Activated B cell treated with CpG ODN at 0.5 μM for 24 hours (primary cell): Measurements from ENCODE around the gene PRR5L. TPM values are rescaled to one million over a fixed set of nuclear protein-coding genes. Genes with fewer than 3 reads are reported as not detected.

Experiments used
- ATAC-seq: fragments of 200-7000 bp; cut with Tn5 transposase; one replicate; pipeline ENCODE4 v1.10.0; 2021; ENCODE audit warnings: low read depth, mild to moderate bottlenecking, moderate library complexity
- CTCF ChIA-PET: fragments of 350-600 bp; sonication (Branson Sonifier 250); formaldehyde crosslinking; loops from one replicate; lab custom pipeline; 2021; ENCODE audit warnings: antibody characterized with exemption; lab: Charles Lee
- POLR2A ChIA-PET: fragments of 350-600 bp; sonication (Branson Sonifier 250); formaldehyde crosslinking; loops from one replicate; lab custom pipeline; 2021; ENCODE audit warnings: antibody characterized with exemption; lab: Charles Lee
- DNase-seq: peaks from one replicate; pipeline ENCODE4 v3.0.0; 2022
- H3K27ac Mint-ChIP-seq: one replicate; pipeline ENCODE4 v1.8.0; 2020; ENCODE audit warnings: mixed read lengths
- H3K27me3 Mint-ChIP-seq: one replicate; pipeline ENCODE4 v1.8.0; 2021; ENCODE audit warnings: mixed read lengths
- H3K36me3 Mint-ChIP-seq: one replicate; pipeline ENCODE4 v1.8.0; 2021; ENCODE audit warnings: low read depth, mixed read lengths
- H3K4me1 Mint-ChIP-seq: one replicate; pipeline ENCODE4 v1.8.0; 2021; ENCODE audit warnings: mixed read lengths
- H3K4me3 Mint-ChIP-seq: one replicate; pipeline ENCODE4 v1.8.0; 2020; ENCODE audit warnings: mild to moderate bottlenecking, mixed read lengths
- H3K9me3 Mint-ChIP-seq: one replicate; pipeline ENCODE4 v1.8.0; 2020; ENCODE audit warnings: mixed read lengths
- CTCF ChIP-seq: fragments of 200-600 bp; IDR thresholded peaks from one replicate; pipeline ENCODE4 v1.8.0; 2022; ENCODE audit warnings: antibody characterized with exemption, mild to moderate bottlenecking
- intact Hi-C: fragments of 100-400 bp; cut with micrococcal nuclease; formaldehyde crosslinking; loops from one replicate; pipeline ENCODE4 v1.15.1; 2024
- total RNA-seq: library from RNA; stranded (reverse); gene quantifications from 2 replicates; pipeline ENCODE4 v1.2.3, GENCODE V29; 2022

Gene PRR5L
- total RNA-seq, 1 donor from 2014 or later = 1.0 TPM

DNA sequence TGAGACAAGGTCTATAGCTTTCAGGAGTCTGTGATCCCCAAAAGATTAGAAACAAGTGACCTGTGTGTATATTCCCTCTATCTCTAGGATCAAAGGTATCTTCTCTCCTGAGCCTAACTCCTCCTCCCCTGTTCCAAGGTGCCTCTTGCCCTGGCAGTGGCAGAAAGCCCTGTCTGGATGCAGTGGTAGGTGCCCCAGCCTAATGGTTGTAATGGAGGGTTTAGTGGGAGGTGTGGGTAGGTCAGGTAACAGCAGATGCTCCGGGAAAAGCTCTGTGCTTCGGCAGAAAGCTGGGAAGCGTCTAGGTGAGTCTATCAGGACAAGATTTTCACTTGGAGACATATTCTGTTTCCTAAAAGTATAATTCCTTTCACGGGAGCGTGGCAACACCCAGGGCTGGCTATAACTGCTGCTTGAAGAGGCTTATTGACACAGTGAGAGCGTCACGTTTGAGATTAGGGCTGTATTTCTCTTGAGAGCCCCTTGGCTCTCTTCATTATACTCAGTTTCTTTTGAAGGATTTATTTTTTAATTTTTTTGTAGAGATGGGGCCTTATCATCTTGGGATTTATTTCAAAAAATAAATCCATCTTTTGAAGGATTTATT lies 49.5 kb downstream of the PRR5L start:
- intact Hi-C loops = no loop called here
- TF ChIP-seq CTCF = no peak
- ChIA-PET POLR2A (no interaction called here), CTCF (no interaction called here)
- Mint-ChIP-seq H3K27ac (no peak overlapping the region), H3K4me3 (no peak overlapping the region), H3K36me3 (no peaks in the 10 kb centered on the region), H3K9me3 (no peaks in the 10 kb centered on the region), H3K4me1 (no peaks in the 10 kb centered on the region), H3K27me3 (peaks cover 23% of the 10 kb centered on the region)
- ATAC-seq (no peak), DNase-seq (no peak)

GRCh38 chr11:36346562-36347383 lies 50.7 kb downstream of the PRR5L start:
- ChIA-PET CTCF (interaction anchor here (1.4 kb wide), 1 partner anchor 146 kb away, joined by 3 read pairs; no protein-coding TSS in a partner anchor), POLR2A (no interaction called here)
- TF ChIP-seq CTCF = no peak
- Mint-ChIP-seq H3K27me3 (peaks cover 20% of the 10 kb centered on the region), H3K4me3 (no peak overlapping the region), H3K27ac (no peak overlapping the region), H3K4me1 (no peaks in the 10 kb centered on the region), H3K9me3 (no peaks in the 10 kb centered on the region), H3K36me3 (no peaks in the 10 kb centered on the region)
- no peak for DNase-seq
- intact Hi-C loops = no loop called here
- ATAC-seq = no peak

DNA sequence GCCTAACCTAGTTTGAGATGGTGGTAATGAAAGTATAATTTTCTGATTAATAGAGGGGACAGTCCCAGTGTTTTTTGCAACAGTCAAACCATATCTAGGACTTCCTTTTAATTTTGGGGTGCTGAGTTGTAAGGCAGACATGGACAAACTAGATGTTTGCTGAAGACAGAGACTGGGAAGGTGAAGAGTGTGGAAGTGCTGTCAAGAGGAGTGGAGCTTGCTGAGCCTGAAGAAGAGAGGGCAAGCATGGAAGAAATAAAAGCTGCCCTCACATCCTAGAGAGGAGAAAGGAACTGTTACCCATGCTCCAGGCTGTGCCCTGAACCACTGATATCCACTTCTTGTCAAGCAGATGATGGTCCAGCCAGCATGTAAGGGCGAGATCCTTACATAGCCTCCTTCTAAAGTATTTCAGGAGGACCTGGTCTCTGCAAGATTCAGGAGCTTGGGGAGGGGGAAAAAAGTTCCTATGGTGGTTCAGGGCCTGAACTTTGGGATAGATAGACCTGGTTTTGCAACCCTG lies 51.4 kb downstream of the PRR5L start:
- CTCF ChIA-PET = interaction anchor here (1.4 kb wide), 1 partner anchor 145 kb away, joined by 3 read pairs; no protein-coding TSS in a partner anchor
- no peak overlapping the region for H3K27ac Mint-ChIP-seq
- H3K4me1 Mint-ChIP-seq = no peaks in the 10 kb centered on the region
- peaks cover 14% of the 10 kb centered on the region for H3K27me3 Mint-ChIP-seq
- no peak for TF ChIP-seq CTCF
- no peaks in the 10 kb centered on the region for H3K36me3 Mint-ChIP-seq
- no peak for DNase-seq
- POLR2A ChIA-PET = no interaction called here
- no peak for ATAC-seq
- H3K9me3 Mint-ChIP-seq = no peaks in the 10 kb centered on the region
- intact Hi-C loops = no loop called here
- no peak overlapping the region for H3K4me3 Mint-ChIP-seq

GRCh38 chr11:36349351-36350136 lies 53.5 kb downstream of the PRR5L start:
- TF ChIP-seq CTCF = no peak
- ATAC-seq = no peak
- Mint-ChIP-seq H3K9me3 (no peaks in the 10 kb centered on the region), H3K36me3 (no peaks in the 10 kb centered on the region), H3K4me3 (no peak overlapping the region), H3K4me1 (peaks cover 10% of the 10 kb centered on the region), H3K27me3 (peaks cover 3% of the 10 kb centered on the region), H3K27ac (no peak overlapping the region)
- POLR2A ChIA-PET = interaction anchor here (0.7 kb wide), 1 partner anchor 155 kb away, joined by 7 read pairs; no protein-coding TSS in a partner anchor
- intact Hi-C loops = no loop called here
- no peak for DNase-seq
- CTCF ChIA-PET = no interaction called here
